GM12878 (cell line): ENCODE data around the gene TIMM50. TPM values are rescaled to one million over a fixed set of nuclear protein-coding genes. Genes with fewer than 3 reads are reported as not detected.

Experiments
- ATAC-seq: fragments of 200-7000 bp; cut with Tn5 transposase; 3 replicates; pipeline ENCODE4 v1.9.1; 2020; ENCODE audit warnings: mild to moderate bottlenecking, moderate library complexity
- BruUV-seq: library from RNA; stranded (reverse); fragments of 400-500 nt; replicated peaks from 2 replicates; lab custom pipeline; 2021; lab: Mats Ljungman, UMichigan
- CTCF ChIA-PET: fragments of 300-600 bp; sonication (Branson Sonifier 250); formaldehyde crosslinking; extraction: SDS; loops from one replicate; lab custom pipeline; 2021; ENCODE audit warnings: inconsistent platforms; lab: Yijun Ruan, JAX
- POLR2A ChIA-PET: fragments of 350-600 bp; formaldehyde crosslinking; extraction: SDS; loops from one replicate; lab custom pipeline; 2021; ENCODE audit warnings: inconsistent platforms; lab: Charles Lee
- RAD21 ChIA-PET: fragments of 300-600 bp; sonication (Branson Sonifier 250); formaldehyde crosslinking; loops from one replicate; lab custom pipeline; 2023; ENCODE audit warnings: antibody characterized with exemption; ENCODE audit not compliant: unreplicated experiment; lab: Charles Lee
- SMC1A ChIA-PET: fragments of 300-600 bp; sonication (Branson Sonifier 250); formaldehyde crosslinking; loops from one replicate; lab custom pipeline; 2023; ENCODE audit not compliant: unreplicated experiment, uncharacterized antibody; lab: Charles Lee
- DNase-seq: peaks from one replicate; pipeline ENCODE4 v3.0.0-alpha.2; 2011; ENCODE audit warnings: low read depth, low spot score
- FAIRE-seq: peaks from 3 replicates; lab custom pipeline; 2011; peaks lifted over from hg19 to GRCh38; lab: Jason Lieb, UNC
- H2AFZ ChIP-seq: 2 replicates; pipeline ENCODE4 v1.6.0; 2011; ENCODE audit warnings: low read depth, low read length, control low read depth; ENCODE audit not compliant: control insufficient read depth
- H3K27ac ChIP-seq: 2 replicates; pipeline ENCODE4 v1.5.1; 2011; ENCODE audit warnings: control low read depth; ENCODE audit not compliant: control insufficient read depth, insufficient read depth
- H3K27me3 ChIP-seq, 2 experiments: replicated peaks in 1 of 2; 2 replicates each; pipeline versions ENCODE4 v1.6.0 to v1.6.1; 2011; ENCODE audit warnings: low read length in 1 of 2; ENCODE audit not compliant: control insufficient read depth in 2 of 2, insufficient read depth in 2 of 2
- H3K36me3 ChIP-seq, 2 experiments: 2 replicates each; pipeline ENCODE4 v1.5.1; 2011; ENCODE audit warnings: low read length in 1 of 2; ENCODE audit not compliant: control insufficient read depth in 2 of 2, insufficient read depth in 2 of 2
- H3K4me1 ChIP-seq: 2 replicates; pipeline ENCODE4 v1.6.1; 2011; ENCODE audit warnings: mild to moderate bottlenecking, low read length, moderate library complexity, mixed read lengths; ENCODE audit not compliant: control insufficient read depth, insufficient read depth
- H3K4me2 ChIP-seq: 2 replicates; pipeline ENCODE4 v1.6.0; 2011; ENCODE audit warnings: control low read depth; ENCODE audit not compliant: control insufficient read depth, insufficient read depth
- H3K4me3 ChIP-seq: fragments of 200-600 bp; sonication (generic); 2 replicates; pipeline ENCODE4 v1.5.1; 2016
- H3K79me2 ChIP-seq: 2 replicates; pipeline ENCODE4 v1.6.0; 2011; ENCODE audit warnings: low read length; ENCODE audit not compliant: control insufficient read depth, insufficient read depth
- H3K9ac ChIP-seq: 2 replicates; pipeline ENCODE4 v1.8.0; 2011; ENCODE audit warnings: low read length, control low read depth, mixed read lengths; ENCODE audit not compliant: control insufficient read depth, insufficient read depth
- H3K9me3 ChIP-seq: replicated peaks from 3 replicates; pipeline ENCODE4 v1.5.1; 2011; ENCODE audit warnings: mild to moderate bottlenecking, low read length; ENCODE audit not compliant: control insufficient read depth, insufficient read depth
- H4K20me1 ChIP-seq: 2 replicates; pipeline ENCODE4 v1.6.0; 2011; ENCODE audit not compliant: control insufficient read depth, insufficient read depth
- E2F8 ChIP-seq: fragments of 450-650 bp; IDR thresholded peaks from 2 replicates; pipeline ENCODE4 v1.6.1; 2018; ENCODE audit warnings: mild to moderate bottlenecking, low read depth, moderate library complexity; ENCODE audit not compliant: partially characterized antibody
- E4F1 ChIP-seq: fragments of 450-650 bp; IDR thresholded peaks from 2 replicates; pipeline ENCODE4 v1.6.1; 2018; ENCODE audit warnings: borderline replicate concordance, mild to moderate bottlenecking; ENCODE audit not compliant: partially characterized antibody
- EGR1 ChIP-seq, 2 experiments: IDR thresholded peaks; 1 replicate in 1 of 2; 2 replicates in 1 of 2; pipeline ENCODE4 v1.6.1; 2011 to 2012; ENCODE audit warnings: low read depth in 2 of 2, low read length in 2 of 2, borderline replicate concordance in 1 of 2, mild to moderate bottlenecking in 1 of 2, moderate library complexity in 1 of 2
- IRF5 ChIP-seq: fragments of 450-650 bp; IDR thresholded peaks from 2 replicates; pipeline ENCODE4 v1.6.1; 2017; ENCODE audit warnings: borderline replicate concordance
- JUNB ChIP-seq: IDR thresholded peaks from 2 replicates; pipeline ENCODE4 v1.6.1; 2016; ENCODE audit warnings: antibody characterized with exemption, mild to moderate bottlenecking
- LARP7 ChIP-seq: fragments of 450-650 bp; IDR thresholded peaks from 2 replicates; pipeline ENCODE4 v1.6.1; 2017; ENCODE audit warnings: mild to moderate bottlenecking
- NFIC ChIP-seq: IDR thresholded peaks from 2 replicates; pipeline ENCODE4 v1.6.1; 2012; ENCODE audit warnings: low read depth, mild to moderate bottlenecking, inconsistent platforms, low read length, moderate library complexity
- PML ChIP-seq: IDR thresholded peaks from 2 replicates; pipeline ENCODE4 v1.6.1; 2012; ENCODE audit warnings: low read length, inconsistent platforms
- SKIL ChIP-seq: fragments of 450-650 bp; IDR thresholded peaks from 2 replicates; pipeline ENCODE4 v1.6.1; 2017; ENCODE audit warnings: mild to moderate bottlenecking, low read depth, inconsistent platforms; ENCODE audit not compliant: poor library complexity, severe bottlenecking
- SREBF1 ChIP-seq: IDR thresholded peaks from 2 replicates; pipeline ENCODE4 v1.6.1; 2012; ENCODE audit warnings: mild to moderate bottlenecking, low read length
- TARDBP ChIP-seq: IDR thresholded peaks from 2 replicates; pipeline ENCODE4 v1.6.1; 2016; ENCODE audit warnings: borderline replicate concordance
- TCF7 ChIP-seq: IDR thresholded peaks from 2 replicates; pipeline ENCODE4 v1.6.1; 2014; ENCODE audit warnings: antibody characterized with exemption, borderline replicate concordance
- USF2 ChIP-seq: IDR thresholded peaks from 2 replicates; pipeline ENCODE4 v1.6.1; 2011; ENCODE audit warnings: low read depth, low read length, improper control_type of control experiment, borderline replicate concordance
- ZNF217 ChIP-seq: fragments of 450-650 bp; IDR thresholded peaks from 2 replicates; pipeline ENCODE4 v1.6.1; 2017; ENCODE audit warnings: antibody characterized with exemption, mild to moderate bottlenecking
- WGBS: methylation state at CpG from one replicate; pipeline ENCODE4 v1.1.6; 2016; ENCODE audit warnings: low lambda C conversion rate; ENCODE audit not compliant: insufficient replicate concordance, insufficient coverage; ENCODE audit errors: missing lambda C conversion rate; 5-methylcytosine and 5-hydroxymethylcytosine counted together
- in situ Hi-C: fragments of 300-500 bp; cut with MboI; formaldehyde crosslinking; loops from 9 replicates; pipeline ENCODE4 v1.14.3; 2018; ENCODE audit warnings: mixed read lengths
- intact Hi-C: fragments of 100-400 bp; cut with micrococcal nuclease; formaldehyde crosslinking; loops from one replicate; pipeline ENCODE4 v1.14.2; 2022; ENCODE audit not compliant: unreplicated experiment
- polyA plus RNA-seq, 11 experiments: library from polyadenylated mRNA; depleted of rRNA in 4 of 11; unstranded in 6 of 11; stranded (reverse) in 5 of 11; fragments of >200 nt; fragmentation: Nextera tagmentation in 4 of 11; fragmentation: Illumina TruSeq in 1 of 11; extraction: Ambion mirVana in 4 of 11; extraction: Trizol in 1 of 11; gene quantifications; 1 replicate in 1 of 11; 2 replicates in 10 of 11; pipeline versions ENCODE4 v1.2.1 to v1.2.3, GENCODE V29; 2011 to 2016; ENCODE audit warnings: inconsistent platforms in 2 of 11, missing spikeins in 2 of 11, low read depth in 1 of 11
- total RNA-seq, 4 experiments: library from RNA; depleted of rRNA in 3 of 4; stranded (reverse); fragments of >200 nt in 3 of 4; fragmentation: Illumina TruSeq in 1 of 4; extraction: Trizol in 1 of 4; gene quantifications; 2 replicates each; pipeline versions ENCODE4 v1.2.1 to v1.2.3, GENCODE V29; 2013 to 2021

TIMM50 gene
- total and polyA plus RNA-seq, 10 of the 15 experiments (the other 5 are each of a cell fraction or from before 2014, with no cell fraction given): 15.6 to 146 (median 101) TPM

GRCh38 chr19:39531834-39532232 lies 51.2 kb downstream of the TIMM50 start:
- Histone ChIP-seq H3K9me3 (no peaks in the 10 kb centered on the region), H3K79me2 (peaks cover 13% of the 10 kb centered on the region), H3K36me3 (no peaks in the 10 kb centered on the region), H4K20me1 (no peaks in the 10 kb centered on the region), H2AFZ (peak overlapping the region; percentile 97), H3K9ac (peak overlapping the region; percentile 76), H3K4me2 (peak overlapping the region; percentile 56), H3K27me3 (no peaks in the 10 kb centered on the region), H3K4me1 (no peaks in the 10 kb centered on the region), H3K27ac (no peak overlapping the region), H3K4me3 (peak overlapping the region; percentile 98)
- ATAC-seq (no peak), FAIRE-seq (peak; percentile 18), DNase-seq (no peak)
- ChIA-PET RAD21 (interaction anchor here (0.8 to 1.5 kb wide), 6 partner anchors 34 to 120 kb away, joined by 3 to 14 read pairs (median 4); partner anchors contain the start of genes DLL3, PLEKHG2 and RPS16), SMC1A (interaction anchor here (0.7 to 3.4 kb wide), 12 partner anchors 14 to 196 kb away, joined by 3 to 26 read pairs (median 4); partner anchors contain the start of genes DLL3, GMFG and RPS16), POLR2A (no interaction called here), CTCF (interaction anchor here (0.8 to 5.0 kb wide), 12 partner anchors 29 to 410 kb away, joined by 3 to 63 read pairs (median 7); partner anchors contain the start of genes DLL3 and PLEKHG2)
- BruUV-seq: no TSS peak
- intact Hi-C loops: loop anchor here (1.0 to 10.0 kb wide), 5 partner anchors 58 to 407 kb away; partner anchors contain the start of genes PAK4, PLEKHG2 and SAMD4B
- in situ Hi-C loops: loop anchor here (5.0 kb wide), 3 partner anchors 55 to 410 kb away; no protein-coding TSS in a partner anchor
- WGBS: 36% methylated on average over 14 of the region's 14 CpGs
- TF ChIP-seq SKIL (no peak), USF2 (no peak), NFIC (no peak), SREBF1 (no peak), IRF5 (no peak), E4F1 (no peak), TARDBP (no peak), LARP7 (no peak), EGR1 (IDR thresholded peaks at IDR 0.05; ENCODE audit: borderline replicate concordance in 1 of 2, low read depth in 2 of 2, low read length in 2 of 2) (no peak), ZNF217 (no peak), JUNB (no peak), PML (no peak), E2F8 (no peak), TCF7 (no peak)
